Left renal pelvis (tissue), 4 donors: ENCODE data around the gene FBXW9. TPM values are rescaled to one million over a fixed set of nuclear protein-coding genes. Genes with fewer than 3 reads are reported as not detected.
"Not testable (repeated sequence)": the region's sequence is repeated elsewhere in the genome, so short reads cannot be mapped to it uniquely, and the experiment has no call there.

Source experiments
- DNase-seq, 4 donors: peaks; one replicate each; pipeline ENCODE4 v3.0.0-alpha.2; 2013; ENCODE audit warnings: low read depth in 4 of 4, low spot score in 3 of 4
- polyA plus RNA-seq, 4 donors: library from polyadenylated mRNA; unstranded; fragments of 120-200 nt; gene quantifications; one replicate each; pipeline ENCODE4 v1.2.1, GENCODE V29; 2013; ENCODE audit not compliant: insufficient read length in 4 of 4

The FBXW9 gene
- 10 to 100 TPM in 3 of 4 donors, 1 to 10 TPM in 1; 5.8 to 18.7 (median 11.3) TPM for polyA plus RNA-seq

DNA sequence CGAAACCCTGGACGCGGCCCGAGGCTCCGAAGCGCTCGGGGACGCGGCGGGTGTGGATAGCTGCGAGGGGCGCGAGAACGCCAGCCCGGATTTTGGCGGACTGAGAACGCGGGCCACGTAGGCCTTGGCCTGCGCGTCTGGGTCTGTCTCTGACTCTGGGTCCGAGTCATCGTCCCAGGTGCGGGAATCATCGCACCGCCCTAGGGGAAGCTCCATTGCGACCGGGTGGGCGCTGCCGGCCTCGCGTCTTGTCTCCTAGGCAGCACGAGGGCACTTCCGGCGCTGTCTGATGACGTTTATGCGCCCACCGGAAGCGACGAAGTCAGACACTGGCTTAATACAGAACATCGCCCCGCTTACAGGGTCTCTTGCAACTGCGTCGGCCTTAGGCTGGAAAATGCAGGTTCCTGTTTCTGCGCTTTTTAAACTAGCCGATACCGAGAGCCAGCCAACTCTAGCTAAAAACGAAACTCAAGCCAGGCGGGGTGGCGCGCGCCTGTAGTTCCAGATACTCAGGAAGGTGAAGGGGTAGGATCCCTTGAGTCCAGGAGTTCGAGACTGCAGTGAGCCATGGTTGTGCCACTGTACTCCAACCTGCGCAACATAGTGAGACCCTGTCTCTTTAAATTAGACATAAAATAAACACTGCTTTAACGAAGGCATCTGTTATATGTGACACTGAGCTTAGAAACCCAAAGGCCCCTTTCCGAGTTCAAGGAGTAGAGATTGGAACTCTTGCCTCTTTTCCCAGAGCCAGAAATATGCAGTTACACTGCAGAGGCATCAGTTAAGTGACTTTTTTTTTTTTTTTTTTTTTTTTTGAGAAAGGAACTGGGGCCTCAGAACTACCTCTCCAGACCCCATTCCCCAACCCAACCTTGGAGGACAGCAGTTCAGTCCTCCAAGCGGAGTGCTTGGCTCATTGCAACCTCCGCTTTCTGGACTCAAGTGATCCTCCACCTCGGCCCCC lies at the start of gene FBXW9:
FBXW9 (minus strand) TSS at position 266 of the 970 bp plus-strand sequence; CDS start at position 216, 50 bp downstream.
- DNase-seq: peak; percentile 86 to 94 (median 91)

DNA sequence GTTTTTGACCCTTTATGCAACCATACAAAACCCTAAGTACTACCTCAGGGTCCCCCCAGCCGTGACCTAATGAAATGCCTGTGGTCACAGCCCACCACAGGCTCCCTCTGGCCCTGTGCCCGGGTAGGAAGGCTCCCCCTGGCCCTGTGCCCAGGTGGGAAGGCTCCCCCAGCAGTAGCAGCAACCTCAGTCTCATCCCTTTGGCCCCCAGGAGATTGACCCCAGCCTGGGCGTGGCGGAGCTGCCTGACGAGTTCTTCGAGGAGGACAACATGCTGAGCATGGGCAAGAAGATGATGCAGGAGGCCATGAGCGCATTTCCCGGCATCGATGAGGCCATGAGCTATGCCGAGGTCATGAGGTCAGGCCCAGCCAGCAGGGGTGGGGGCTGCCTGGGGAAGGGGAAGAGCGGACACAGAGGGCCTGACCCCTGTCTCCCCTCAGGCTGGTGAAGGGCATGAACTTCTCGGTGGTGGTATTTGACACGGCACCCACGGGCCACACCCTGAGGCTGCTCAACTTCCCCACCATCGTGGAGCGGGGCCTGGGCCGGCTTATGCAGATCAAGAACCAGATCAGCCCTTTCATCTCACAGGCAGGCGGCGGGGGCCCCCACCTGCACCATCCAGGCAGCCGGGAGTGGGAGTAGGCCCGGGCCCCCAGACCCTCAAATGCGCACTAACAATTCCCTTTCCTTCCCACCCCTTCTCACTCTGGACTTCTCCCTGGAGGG lies 48.9 kb upstream of the FBXW9 start:
- no peak for DNase-seq

DNA sequence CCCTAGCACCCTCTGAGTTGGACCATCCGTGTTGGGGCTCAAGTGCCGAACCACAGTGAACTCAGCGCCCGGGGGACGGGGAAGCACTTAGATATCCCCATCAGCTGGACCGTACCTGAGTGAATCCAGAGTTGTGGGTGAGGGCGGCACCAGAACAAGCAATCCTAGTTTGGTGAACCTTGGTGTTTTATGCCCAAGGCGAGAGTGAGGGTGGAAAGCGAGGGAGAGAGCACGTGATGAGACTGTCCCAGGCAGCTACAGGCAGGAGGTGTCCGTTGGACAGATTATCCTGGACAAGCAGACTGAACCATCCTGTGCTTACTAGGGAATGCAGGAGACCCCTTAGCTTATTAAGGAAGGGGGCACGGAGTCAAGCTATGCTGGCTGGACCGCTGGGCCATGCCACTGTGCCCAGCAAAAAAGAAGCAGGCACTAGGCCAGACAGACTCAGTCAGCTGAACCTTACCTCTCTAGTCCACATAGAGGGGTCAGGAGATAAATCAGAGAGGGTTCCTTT lies 41.5 kb upstream of the FBXW9 start:
- DNase-seq: no peak

DNA sequence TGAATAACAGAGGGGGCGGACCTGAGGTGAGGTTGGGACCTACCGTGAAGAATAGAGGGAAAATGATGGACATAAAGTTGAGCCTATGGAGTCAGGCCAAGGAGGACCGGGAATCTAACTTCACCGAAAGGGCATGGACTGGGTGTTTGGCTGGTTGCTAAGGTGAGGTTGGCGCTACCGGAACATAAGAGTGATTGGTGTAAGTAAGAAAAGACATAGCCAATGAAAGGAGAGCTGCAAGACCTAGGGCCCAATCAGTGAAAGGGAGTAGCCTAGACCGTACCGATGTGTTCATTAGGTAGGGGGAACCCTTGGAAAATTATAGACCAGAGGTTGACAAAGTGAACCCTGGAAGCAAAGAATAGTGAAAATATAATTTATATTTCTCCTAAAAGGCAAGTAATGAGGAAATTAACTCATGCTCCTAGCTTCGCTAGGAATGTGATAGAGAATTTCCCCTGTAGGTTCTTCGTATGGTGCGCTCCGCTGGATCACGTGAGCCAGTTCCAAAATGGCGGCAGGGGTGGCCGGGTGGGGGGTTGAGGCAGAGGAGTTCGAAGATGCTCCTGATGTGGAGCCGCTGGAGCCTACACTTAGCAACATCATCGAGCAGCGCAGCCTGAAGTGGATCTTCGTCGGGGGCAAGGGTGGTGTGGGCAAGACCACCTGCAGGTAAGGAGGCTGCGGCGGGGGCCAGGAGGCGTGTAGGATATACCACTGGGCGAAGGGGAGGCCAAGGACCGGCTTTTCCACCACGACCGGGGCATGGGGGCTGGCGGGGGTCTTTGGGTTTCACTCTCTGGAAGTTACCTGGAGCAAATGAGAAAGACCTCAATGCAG lies 40.8 kb upstream of the FBXW9 start, which contains the start of gene GET3:
GET3 (plus strand) TSS at position 503 of the 840 bp plus-strand sequence; CDS start at position 512, 9 bp downstream.
- DNase-seq: peak; percentile 95 to 99 (median 96)

DNA sequence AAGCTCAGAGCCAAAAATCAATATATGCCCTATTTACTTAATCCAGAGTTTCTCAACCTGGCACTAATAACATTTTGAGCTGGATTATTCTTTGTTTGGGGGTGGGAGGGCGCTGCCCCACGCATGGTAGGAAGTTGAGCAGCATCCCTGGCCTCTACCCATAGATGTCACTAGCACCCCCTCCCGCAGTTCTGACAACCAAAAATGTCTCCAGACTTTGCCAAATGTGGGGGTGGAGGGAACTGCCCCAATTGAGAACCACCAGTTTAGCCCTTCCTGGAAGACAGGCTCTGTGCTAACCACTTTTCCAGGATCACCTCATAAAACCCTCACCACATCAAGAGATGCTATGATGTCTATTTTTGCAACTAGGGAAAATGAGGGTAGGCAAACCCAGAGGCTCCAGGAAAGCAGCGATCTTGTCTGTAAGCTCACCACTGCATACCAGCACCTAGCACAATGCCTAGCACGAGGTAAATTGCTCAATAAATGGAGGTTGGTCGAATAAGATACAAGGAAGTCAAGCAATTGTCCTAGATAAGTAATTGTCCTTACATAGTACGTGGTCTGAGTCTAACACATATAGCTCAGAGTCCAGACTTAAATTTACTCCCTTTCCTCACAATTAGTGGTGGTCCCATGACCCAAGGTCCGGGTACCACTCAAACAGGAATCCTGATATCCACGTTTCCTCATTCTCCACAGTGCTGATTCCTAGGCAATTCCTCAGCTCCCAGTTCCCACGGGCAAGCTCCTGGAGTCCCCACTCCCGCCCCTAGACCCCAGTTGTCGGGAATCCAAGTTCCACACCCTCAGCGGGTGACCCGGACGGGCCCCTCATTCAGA lies 37.2 kb upstream of the FBXW9 start:
- no peak for DNase-seq

DNA sequence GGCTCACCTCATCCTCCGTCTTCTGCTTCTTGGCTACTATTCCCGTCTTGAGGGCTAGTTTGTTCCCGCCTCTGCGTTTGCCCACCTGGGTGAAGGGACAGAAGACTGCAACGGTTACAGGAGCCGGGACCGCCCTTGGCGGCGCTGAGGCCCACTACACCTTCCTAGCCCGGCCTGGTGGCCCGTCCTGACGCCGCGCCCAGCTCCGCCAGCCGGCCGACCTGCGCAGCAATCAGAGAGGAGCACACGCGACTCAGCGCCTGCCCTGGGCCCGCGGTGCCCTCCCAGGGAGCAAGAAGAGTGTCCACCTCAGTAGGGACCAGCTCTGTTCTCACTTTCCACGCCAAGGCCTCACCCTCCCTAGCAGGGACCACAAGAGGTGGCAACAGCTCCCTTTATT lies 34.9 kb upstream of the FBXW9 start:
- DNase-seq: no peak

DNA sequence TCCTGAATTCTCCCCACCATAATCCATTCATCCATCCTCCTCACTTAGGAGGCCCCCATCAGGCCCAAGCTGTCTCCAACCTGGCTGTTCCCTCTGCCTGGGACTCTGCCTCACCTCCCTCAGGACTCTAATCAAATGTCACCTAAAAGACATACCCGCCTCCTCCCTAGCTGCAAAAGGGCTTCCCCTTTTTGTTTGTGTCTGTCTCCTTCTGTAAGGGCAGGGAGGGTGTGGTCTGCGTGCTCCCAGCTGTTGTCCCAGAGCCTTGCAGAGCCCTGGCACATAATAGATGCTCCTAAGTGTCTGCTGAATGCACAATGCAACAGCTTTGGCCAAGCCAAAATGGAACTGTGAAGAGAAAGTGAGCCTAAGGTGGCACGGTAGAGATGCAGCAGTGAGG lies 33.6 kb upstream of the FBXW9 start:
- no peak for DNase-seq

DNA sequence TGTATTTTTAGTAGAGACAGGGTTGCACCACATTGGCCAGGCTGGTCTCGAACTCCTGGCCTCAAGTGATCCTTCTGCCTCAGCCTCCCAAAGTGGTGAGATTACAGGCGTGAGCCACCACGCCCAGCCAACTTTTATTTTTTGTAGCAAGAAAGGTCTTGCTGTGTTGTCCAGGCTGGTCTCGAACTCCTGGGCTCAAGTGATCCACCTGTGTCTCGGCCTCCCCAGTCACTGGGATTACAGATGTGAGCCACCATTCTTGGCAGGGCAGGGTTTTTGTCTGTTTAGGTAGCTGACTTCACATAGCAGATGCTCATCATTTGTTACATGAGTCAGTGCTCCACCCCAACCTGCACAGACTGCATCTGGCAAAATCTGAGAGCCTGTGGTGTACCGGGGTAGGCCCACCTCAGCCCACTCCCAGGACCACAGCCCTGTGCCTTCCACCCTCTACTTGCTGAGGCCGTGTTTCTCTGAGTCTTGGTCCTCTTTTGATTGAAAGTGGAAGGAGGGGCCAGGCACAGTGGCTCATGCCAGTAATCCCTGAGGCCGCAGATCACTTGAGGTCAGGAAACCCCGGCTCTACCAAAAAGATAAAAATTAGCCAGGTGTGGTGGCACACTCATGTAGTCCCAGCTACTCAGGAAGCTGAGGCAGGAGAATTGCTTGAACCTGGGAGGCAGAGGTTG lies 31.5 kb upstream of the FBXW9 start:
- DNase-seq: no peak

DNA sequence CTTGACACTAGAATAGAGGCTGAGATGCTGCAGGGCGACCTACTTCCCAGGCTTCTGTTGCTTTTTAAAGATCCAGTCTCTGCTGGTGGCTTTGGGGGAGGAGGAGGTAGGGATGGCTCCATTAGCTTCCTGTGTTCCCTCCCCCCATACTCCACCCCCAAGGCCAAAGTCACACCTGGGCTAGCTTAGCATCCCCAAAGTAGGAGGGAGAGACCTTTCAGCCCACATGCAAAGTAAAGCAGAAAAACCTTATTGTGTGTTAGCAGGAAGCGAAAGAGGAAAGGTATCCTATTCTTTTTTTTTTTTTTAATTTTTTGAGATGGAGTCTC lies 30.5 kb upstream of the FBXW9 start:
- DNase-seq: no peak

DNA sequence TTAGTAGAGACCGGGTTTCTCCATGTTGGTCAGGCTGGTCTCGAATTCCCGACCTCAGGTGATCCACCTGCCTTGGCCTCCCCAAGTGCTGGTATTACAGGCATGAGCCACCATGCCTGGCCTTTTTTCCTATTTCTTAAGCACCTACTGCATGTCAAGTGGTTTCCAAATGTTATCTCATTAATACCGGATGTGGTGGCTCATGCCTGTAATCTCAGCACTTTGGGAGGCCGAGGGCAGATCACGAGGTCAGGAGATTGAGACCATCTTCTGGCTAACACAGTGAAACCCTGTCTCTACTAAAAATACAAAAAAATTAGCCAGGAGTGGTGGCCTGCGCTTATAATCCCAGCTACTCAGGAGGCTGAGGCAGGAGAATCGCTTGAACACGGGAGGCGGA lies 29.2 kb upstream of the FBXW9 start:
- not testable (repeated sequence) for DNase-seq

DNA sequence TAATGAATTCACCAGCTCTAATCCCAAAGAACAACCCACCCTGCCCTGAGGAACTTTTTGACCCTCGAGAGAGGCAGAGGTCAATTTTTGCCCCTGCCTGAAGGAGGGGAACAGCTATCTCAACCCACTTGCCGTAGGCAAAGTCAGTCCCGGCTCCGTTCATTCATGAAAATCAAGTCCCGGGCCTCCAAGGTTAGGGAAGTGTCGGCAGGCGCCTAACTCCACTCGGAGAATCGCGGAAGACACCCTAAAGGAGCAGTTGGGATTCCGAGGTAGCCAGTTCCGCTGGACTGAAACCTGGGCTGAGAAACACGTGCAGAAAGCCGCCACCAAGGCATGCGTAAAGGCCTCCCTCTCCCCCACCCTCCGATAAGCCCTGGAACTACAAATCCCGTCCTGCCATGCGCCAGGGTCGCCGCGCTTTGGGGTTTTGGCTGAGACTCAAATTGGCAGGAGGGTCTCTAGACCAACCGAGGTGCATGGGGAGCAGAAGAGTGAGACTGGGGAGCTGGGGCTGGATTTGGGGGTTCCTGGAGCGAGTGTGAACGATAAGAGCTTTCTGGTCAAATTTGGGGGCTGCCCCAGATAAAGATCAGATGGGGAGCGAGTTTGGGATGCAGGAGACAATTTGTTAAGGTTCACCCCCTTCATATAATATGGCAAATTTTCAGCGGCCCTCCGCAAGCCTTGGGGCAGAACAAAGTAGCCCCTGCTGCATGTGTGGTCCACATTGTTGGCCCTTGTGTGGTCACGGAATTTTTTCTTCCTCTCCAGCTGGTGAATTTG lies 27.4 kb upstream of the FBXW9 start, which contains the start of gene TNPO2:
TNPO2 (minus strand) TSS at position 292 of the 786 bp plus-strand sequence. CDS start 2,955 bp downstream, outside the sequence.
- peak in 1 of 4 donors; percentile 53 for DNase-seq

DNA sequence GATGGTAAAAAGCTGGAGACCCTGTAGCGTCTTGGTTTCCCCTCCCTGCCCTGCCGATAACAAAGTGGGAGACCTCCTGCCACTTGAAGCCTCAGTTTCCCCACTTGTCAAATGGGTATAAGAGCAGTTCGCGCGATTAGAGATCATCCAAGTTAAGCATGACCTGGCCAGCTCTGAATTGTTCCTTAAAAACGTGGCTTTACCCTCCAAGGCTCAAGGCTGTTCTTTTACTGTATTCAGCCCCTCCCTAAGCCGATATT lies 26.9 kb upstream of the FBXW9 start:
- DNase-seq: no peak

DNA sequence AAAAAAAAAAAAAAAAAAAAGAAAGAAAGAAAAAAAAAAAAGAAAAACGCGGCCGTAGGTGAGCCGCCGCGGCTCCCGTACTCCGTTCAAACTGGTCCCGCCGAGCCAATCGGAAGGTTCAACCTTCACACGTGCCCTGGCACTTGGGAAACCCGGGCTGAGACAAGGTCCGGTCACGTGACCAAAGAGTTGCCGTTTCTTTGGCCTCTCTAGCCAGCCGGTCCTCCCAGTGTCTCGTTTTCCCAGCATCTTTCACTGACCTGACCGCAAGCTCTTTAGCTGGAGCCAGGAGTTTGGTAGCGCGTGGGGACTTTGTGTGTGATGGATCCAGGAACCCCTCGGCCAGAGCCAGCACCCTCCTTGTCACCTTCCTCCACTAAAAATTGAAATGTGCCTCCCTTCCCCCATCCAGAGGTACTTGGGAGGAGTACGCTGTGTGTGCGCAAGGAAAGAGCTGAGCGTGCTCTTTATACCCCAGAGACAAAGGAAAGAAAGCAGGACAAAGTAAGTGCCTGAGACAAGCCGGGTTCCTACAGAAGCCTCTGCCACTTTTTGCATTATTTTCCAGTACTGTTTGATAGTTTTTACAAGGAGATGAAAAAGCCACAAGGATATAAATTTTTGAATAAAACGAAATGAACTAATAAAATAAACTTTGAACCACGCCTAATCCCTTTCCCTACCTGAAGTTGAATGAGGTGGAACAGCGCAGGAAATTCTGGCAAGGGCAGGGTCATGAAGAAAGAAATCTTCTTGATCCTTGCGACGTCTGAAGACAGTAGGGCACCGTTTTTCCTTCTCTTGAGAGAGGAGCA lies 26.3 kb upstream of the FBXW9 start:
- DNase-seq: peak; percentile 95 to 98 (median 97)

DNA sequence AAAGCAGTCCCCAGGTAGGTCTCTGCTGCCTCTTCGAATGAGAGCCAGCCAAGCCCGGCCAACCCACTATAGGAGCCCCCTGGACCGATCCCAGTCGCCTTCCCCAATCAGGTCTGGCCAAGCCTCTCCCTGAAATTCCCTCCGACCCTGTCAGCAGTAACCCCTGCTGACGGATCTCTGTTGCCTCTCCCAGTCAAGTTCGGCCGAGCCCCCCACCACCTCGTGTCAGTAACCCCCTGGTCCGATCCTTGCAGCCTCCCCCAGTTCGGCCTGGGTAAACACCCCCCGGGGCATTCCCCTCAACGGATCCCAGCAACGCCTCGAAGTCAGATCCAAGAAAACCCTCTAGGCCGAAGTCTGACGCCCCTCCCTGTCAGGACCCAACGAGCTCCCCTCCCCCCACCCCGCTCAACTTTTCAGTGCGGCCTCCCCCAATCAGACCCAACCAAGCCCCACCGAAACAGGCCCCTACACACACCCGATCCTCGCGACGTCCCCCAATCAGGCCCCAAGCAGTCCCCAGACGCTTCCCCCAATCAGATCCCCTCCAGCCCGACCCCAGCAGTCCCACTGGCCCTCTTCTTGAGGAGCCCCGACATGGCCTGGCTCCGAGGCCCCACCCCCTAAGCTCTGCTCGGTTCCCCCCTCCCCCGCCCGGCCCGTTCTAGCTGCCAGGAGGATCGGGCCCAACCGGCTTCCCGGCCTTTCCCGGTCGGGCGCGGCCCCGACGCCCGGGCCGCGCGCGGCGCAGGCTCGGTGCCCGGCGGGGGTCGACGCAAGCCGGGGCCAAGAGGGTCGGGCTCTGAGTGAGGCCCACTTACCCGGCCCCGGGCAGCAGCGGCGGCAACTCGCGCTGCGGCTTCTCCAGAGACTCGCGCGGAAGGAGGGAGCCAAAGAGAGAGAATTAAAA lies 25.5 kb upstream of the FBXW9 start:
- DNase-seq: peak in 1 of 4 donors; percentile 62

DNA sequence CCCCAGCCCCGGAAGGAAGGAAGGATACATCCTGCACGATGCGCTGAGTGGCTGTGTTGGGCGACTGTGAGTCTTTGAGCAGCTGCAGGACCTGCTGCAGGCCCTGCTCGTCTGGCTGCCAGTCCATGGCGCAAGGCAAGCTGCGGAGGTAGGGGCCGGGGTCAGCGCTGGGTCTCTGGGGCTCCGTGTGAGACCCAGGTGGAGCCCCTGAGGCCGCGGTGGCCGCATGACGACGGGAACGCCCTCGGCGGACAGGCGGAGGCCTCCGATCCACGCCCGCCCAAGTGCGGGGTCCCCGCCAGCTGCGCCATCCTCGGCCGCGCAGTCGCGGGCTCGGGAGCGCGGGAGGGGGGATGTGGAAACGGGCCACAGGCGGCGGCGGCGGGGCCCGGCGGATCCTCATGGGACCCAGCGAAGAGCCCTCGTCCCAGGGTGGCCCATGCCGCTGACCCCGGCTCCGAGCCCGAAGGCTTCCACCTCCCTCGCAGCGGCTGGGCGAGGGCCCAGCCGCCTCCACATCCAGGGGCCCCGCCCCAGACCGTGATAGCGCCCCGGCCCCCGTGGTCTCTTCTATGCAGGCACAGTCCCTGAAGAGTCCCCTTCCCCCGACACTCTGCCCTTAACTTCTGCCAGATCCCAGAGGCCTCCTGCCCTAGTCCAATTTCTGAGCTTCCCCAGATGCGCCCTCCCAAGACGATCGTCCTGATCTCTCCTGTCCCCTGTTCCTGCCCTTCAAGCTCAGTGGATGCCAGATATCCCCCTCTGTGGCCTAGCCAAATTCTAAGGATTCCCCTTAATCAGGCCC lies 24.6 kb upstream of the FBXW9 start:
- no peak for DNase-seq
